ENCODE data around the gene HMCN2. TPM values are rescaled to one million over a fixed set of nuclear protein-coding genes. Genes with fewer than 3 reads are reported as not detected.

The HMCN2 gene
- total RNA-seq, 1 experiment from 2014 or later = 8.6 TPM

- Histone ChIP-seq H4K8ac (replicated peaks; ENCODE audit: insufficient read length, low read depth, low read length) (no peak overlapping the region), H3K4me2 (ENCODE audit: insufficient read depth, insufficient read length, low read length) (no peak overlapping the region), H3K23me2 (ENCODE audit: insufficient read length, low read depth, low read length, poor library complexity, severe bottlenecking) (no peaks in the 10 kb centered on the region), H4K91ac (ENCODE audit: insufficient read length, low read depth, low read length) (no peak overlapping the region), H2BK12ac (ENCODE audit: insufficient read length, low read depth, low read length) (no peak overlapping the region), H2BK5ac (ENCODE audit: insufficient read length, low read length) (no peak overlapping the region), H3K9me3 (ENCODE audit: control insufficient read depth, low read depth, low read length) (no peaks in the 10 kb centered on the region), H3K27me3 (ENCODE audit: insufficient read depth, low read length) (no peaks in the 10 kb centered on the region), H2BK120ac (ENCODE audit: low read depth, low read length, poor library complexity, severe bottlenecking) (no peak overlapping the region), H3K79me2 (ENCODE audit: insufficient read depth, low read length) (no peaks in the 10 kb centered on the region), H3K9ac (ENCODE audit: extremely low read depth, insufficient read length, low read length) (no peak overlapping the region), H3K14ac (ENCODE audit: insufficient read depth, low read length) (no peak overlapping the region; the same call in 1 of the 2 replicates), H2BK20ac (ENCODE audit: low read depth, low read length, poor library complexity, severe bottlenecking) (no peak overlapping the region), H3K79me1 (ENCODE audit: insufficient read depth, low read depth, low read length, poor library complexity, severe bottlenecking) (no peaks in the 10 kb centered on the region), H4K5ac (ENCODE audit: insufficient read length, low read depth, low read length) (no peak overlapping the region), H2AK5ac (ENCODE audit: insufficient read length, low read length) (no peak overlapping the region), H3T11ph (ENCODE audit: low read length) (no peak overlapping the region), H3K56ac (ENCODE audit: insufficient read length, low read depth, low read length) (no peak overlapping the region), H3K4me1 (ENCODE audit: insufficient read depth, low read length) (no peaks in the 10 kb centered on the region), H2BK15ac (ENCODE audit: low read depth, low read length) (no peak overlapping the region), H3K18ac (ENCODE audit: insufficient read length, low read depth, low read length) (no peak overlapping the region), H3K23ac (ENCODE audit: insufficient read length, low read depth, low read length) (no peak overlapping the region), H2AFZ (ENCODE audit: low read length) (no peak overlapping the region), H3K27ac (ENCODE audit: insufficient read length, low read depth, low read length) (no peak overlapping the region), H4K20me1 (ENCODE audit: control insufficient read depth, insufficient read depth, insufficient read length) (no peaks in the 10 kb centered on the region), H3K4ac (ENCODE audit: low read depth, low read length) (no peak overlapping the region)
- Mint-ChIP-seq H3K27me3 (ENCODE audit: low read depth) (no peaks in the 10 kb centered on the region), H3K27ac (peak overlapping the region; percentile 37 to 88 (median 76); a peak in 4 of 7 replicates), H3K9me3 (no peaks in the 10 kb centered on the region; a peak in 1 of 5 replicates), H3K36me3 (ENCODE audit: insufficient read depth in 1 of 3, low read depth in 3 of 3) (peaks cover 6 to 16% (median 14%) of the 10 kb centered on the region in 3 experiments; a peak in 5 of 7 replicates), H3K4me3 (0 out of 5 replicates have a peak overlapping the region, but pooled peaks of 1 of the 2 experiments have one; percentile 20), H3K4me1 (peaks cover 12 to 42% of the 10 kb centered on the region in 2 experiments)
- no CpG with 5 or more reads among the region's 45 CpGs for WGBS (ENCODE audit: extremely low coverage, insufficient read length, low lambda C conversion rate)
- DNase-seq = peak; percentile 77
- peak; percentile 99 for TF ChIP-seq CTCF (conservative IDR thresholded peaks at IDR 0.05)
Observed at GRCh38 chr9:130235558-130236435, 29.8 kb upstream of the HMCN2 start.

Measured in H9 (cell line).